A204.1 (cell line): Measurements from ENCODE around the gene CBX5.
"Not testable (repeated sequence)": the region's sequence is repeated elsewhere in the genome, so short reads cannot be mapped to it uniquely, and the experiment has no call there.

ENCODE experiments used
- FAIRE-seq: peaks from 2 replicates; lab custom pipeline; 2012; peaks lifted over from hg19 to GRCh38; lab: Jason Lieb, UNC

The CBX5 gene

GRCh38 chr12:54294152-54294952 lies 14.4 kb upstream of the CBX5 start:
- no peak for FAIRE-seq

- no peak for FAIRE-seq
These were observed 13.0 kb upstream of the CBX5 start for GRCh38 chr12:54292931-54293241.

GRCh38 chr12:54292083-54292930 lies 12.4 kb upstream of the CBX5 start:
- FAIRE-seq: no peak

GRCh38 chr12:54287261-54288157 lies 7.6 kb upstream of the CBX5 start:
- no peak for FAIRE-seq

GRCh38 chr12:54286042-54287030 lies 6.4 kb upstream of the CBX5 start:
- FAIRE-seq: no peak

GRCh38 chr12:54285150-54286041 lies 5.5 kb upstream of the CBX5 start:
- no peak for FAIRE-seq

- FAIRE-seq: not testable (repeated sequence)
These were observed 4.3 kb upstream of the CBX5 start for GRCh38 chr12:54284070-54284780.

GRCh38 chr12:54282949-54283593 lies 3.1 kb upstream of the CBX5 start:
- no peak for FAIRE-seq

GRCh38 chr12:54281694-54282093 lies 1.8 kb upstream of the CBX5 start:
- FAIRE-seq: not testable (repeated sequence)

- not testable (repeated sequence) for FAIRE-seq
These were observed 1.3 kb upstream of the CBX5 start for GRCh38 chr12:54281261-54281638.

- peak; percentile 98 for FAIRE-seq
These were observed 742 bp upstream of the CBX5 start, which contains the start of gene HNRNPA1 for GRCh38 chr12:54280468-54281260. Gene HNRNPA1, plus strand, starts transcription at chr12:54280726. Its CDS starts 82 bp downstream, at chr12:54280808.

GRCh38 chr12:54279227-54279631 lies 693 bp downstream of the CBX5 start:
- no peak for FAIRE-seq

- FAIRE-seq: no peak
These were observed 2.1 kb downstream of the CBX5 start for GRCh38 chr12:54277823-54278276.

GRCh38 chr12:54276368-54276767 lies 3.6 kb downstream of the CBX5 start:
- FAIRE-seq: no peak

GRCh38 chr12:54273981-54274380 lies 5.9 kb downstream of the CBX5 start:
- FAIRE-seq: no peak

GRCh38 chr12:54272214-54272613 lies 7.7 kb downstream of the CBX5 start:
- FAIRE-seq: no peak

GRCh38 chr12:54270345-54270744 lies 9.6 kb downstream of the CBX5 start:
- no peak for FAIRE-seq

GRCh38 chr12:54266852-54267251 lies 13.1 kb downstream of the CBX5 start:
- no peak for FAIRE-seq
